A204.1 (cell line): Measurements from ENCODE around the gene SLC35A5.

Source experiments
- FAIRE-seq: peaks from 2 replicates; lab custom pipeline; 2012; peaks lifted over from hg19 to GRCh38; lab: Jason Lieb, UNC

The SLC35A5 gene

GRCh38 chr3:112572701-112573100, 10.9 kb downstream of the SLC35A5 start:
- FAIRE-seq, result no peak

DNA sequence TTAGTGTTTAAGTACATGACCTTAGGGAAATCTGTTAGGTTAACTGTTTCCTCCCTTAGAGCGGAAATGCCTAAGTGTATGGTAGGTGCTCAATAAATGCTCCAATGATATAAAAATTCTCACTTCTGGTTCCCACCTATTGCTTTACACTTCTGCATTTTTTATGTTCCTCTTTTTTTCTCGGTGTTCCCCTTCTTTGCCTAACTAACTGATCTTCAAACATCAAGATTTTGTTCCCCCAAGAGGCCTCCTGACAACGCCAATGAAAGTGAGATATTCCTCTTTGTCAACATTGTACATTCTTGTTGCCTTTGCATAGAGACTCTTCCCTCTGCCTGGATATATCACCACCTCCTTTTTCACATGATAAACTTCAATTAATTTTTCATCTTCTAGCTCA, 17.4 kb downstream of the SLC35A5 start:
- FAIRE-seq, result no peak

GRCh38 chr3:112579697-112580096, 17.9 kb downstream of the SLC35A5 start:
- FAIRE-seq, result no peak

DNA sequence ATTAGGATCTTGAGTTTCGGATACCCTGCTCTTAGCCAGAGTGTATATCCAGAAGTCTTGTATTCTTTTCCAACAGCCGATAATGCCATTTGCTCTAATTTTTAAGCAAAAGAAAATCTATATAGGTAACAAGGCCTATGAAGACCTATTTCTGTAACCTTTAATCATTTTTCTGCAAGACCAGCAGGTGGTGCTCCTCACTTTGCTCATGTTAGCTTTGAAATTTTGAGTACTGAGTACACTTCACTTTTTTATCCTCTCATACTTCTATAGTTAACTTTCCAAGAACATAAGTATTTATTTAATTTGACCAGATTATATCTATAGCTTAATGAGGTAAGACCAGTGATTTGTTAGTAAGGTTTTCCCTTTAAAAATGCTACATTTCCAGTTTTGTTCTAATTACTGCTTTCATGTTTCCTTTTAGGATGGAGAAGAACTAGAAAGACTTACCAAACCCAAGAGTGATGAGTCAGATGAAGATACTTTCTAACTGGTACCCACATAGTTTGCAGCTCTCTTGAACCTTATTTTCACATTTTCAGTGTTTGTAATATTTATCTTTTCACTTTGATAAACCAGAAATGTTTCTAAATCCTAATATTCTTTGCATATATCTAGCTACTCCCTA, 20.5 kb downstream of the SLC35A5 start:
- FAIRE-seq, result peak; percentile 93

DNA sequence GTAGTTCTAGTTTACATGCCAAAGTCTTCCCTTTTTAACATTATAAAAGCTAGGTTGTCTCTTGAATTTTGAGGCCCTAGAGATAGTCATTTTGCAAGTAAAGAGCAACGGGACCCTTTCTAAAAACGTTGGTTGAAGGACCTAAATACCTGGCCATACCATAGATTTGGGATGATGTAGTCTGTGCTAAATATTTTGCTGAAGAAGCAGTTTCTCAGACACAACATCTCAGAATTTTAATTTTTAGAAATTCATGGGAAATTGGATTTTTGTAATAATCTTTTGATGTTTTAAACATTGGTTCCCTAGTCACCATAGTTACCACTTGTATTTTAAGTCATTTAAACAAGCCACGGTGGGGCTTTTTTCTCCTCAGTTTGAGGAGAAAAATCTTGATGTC, 21.3 kb downstream of the SLC35A5 start:
- FAIRE-seq, result no peak

DNA sequence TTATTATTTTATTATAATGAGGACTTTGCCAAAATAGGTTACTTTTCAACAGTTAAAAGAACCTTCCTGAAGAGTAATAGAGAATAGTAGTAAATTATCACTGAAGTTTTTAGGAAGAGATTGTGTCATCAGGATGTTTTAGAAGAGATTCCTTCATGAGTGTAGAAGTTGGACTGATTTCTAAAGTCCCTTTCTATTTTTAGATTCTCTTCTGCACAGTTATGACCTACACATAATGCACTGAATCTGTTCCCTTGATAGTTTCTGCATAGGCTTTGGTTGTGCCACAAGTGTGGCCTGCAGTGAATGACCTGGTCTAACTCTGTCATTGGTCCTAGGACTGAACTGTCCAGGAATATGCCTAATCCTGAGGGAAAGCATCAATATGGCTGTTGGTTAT, 23.9 kb downstream of the SLC35A5 start:
- FAIRE-seq, result no peak

DNA sequence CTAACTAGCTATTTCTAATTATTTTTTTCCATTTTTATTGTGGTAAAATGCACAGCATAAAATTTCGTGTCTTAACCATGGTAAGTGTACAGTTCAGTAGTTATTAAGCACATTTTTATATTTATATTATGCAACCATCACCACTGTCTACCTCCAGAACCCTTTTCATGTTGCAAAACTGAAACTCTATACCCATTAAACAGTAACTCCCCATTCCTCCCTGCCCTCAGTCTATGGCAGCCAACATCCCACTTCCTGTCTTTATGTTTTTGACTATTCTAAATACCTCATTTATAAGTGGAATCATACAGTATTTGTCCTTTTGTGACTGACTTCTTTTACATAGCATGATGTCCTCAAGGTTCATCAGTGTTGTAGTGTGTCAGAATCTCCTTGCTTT, 25.5 kb downstream of the SLC35A5 start:
- no peak for FAIRE-seq

DNA sequence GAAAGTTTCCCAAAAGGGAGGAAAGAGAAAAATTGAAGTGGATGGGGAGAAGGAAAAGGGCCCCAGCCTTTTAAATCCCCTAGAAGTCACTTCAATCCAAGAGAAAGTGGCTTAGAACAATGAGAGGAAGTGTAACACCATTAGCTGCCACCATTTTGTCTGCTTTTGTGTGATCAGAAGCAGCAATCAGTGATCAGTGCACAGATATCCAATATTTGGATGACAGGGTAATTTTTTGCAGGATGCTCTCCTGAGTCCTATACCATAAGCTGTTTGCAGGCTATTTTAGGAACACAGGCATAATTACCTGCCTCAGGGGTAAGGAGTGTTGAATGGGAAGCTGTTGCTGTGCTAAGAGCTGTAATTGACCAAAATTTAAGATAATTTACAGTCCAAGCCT, 31.4 kb downstream of the SLC35A5 start:
- FAIRE-seq, result no peak

DNA sequence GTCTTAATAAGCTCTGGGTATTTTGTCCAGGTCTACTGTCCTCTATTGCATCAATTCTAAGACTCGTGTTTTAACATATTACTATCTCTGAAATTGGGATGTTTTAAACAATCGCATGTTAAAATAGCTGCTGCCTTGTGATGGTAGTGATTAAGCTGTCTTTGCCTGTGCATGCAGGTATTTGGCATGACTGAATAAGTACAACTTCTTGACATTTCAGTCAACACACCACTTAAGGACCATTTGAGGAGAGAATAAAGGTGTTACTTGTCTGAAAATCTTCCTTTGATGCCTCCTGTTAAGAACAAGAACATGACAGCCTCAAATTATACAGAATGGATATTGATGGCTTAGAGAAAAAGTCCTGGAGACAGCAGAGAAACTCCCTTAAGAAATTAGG, 33.0 kb downstream of the SLC35A5 start:
- FAIRE-seq, result no peak

DNA sequence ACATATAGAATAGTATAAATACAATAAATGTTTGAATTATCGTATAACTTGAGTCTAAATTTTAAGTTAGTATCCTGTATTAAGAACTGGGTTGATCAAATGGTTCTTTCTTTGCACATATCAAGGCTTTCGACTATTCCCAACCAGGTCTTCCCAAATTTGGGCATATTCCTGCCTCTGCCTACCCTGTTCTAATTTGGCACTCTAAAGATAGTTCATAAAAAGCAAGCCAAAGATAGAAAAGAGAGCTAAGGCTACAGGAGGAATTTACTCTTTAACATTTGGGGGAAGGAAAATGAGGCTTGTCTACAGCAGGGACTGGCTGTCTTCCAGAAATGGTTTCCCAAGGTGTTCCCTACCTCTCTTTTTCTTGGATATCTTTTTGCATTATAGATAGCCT, 36.1 kb downstream of the SLC35A5 start:
- FAIRE-seq, result no peak

DNA sequence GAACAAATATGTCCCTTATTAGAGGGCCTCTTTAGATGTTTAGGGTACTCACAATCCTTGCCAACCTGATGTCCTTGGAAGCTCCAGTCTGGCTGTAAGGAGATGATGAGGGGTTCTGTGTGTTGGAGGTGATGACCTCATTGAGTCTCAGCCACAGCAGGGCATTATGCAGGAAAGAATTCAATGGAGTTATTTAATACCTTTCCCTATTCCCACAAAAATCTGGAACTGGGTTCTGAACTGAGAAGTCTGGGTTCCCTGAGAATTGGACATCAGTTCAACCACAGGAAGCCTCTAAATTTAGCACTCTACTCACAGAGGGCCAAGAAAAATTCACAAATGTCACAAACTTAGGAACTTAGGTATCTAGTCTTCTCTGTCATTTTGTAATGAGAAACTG, 36.9 kb downstream of the SLC35A5 start:
- no peak for FAIRE-seq

GRCh38 chr3:112602217-112602838, 40.5 kb downstream of the SLC35A5 start:
- no peak for FAIRE-seq

GRCh38 chr3:112604536-112604935, 42.7 kb downstream of the SLC35A5 start:
- no peak for FAIRE-seq

DNA sequence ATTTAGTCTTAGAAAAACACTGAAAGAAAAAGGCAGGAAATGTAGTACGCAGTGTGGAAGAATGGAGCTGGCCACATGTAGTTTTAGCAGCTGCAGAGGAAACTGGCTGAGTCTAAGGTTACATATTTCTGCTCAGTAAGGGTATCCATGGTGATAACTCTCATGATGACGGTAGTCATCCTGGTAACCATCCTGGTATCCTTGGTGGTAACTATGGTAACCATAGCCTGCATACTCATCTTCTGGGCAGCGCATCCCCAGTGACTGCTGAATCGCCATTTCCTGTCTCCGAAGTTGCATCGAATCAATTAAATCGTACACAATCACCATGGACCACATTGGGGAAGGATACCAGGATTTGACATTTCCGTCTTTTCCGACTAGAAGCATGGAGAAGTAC, 43.4 kb downstream of the SLC35A5 start:
- FAIRE-seq, result no peak

GRCh38 chr3:112606098-112606497, 44.3 kb downstream of the SLC35A5 start:
- FAIRE-seq, result no peak

GRCh38 chr3:112607863-112608262, 46.0 kb downstream of the SLC35A5 start:
- FAIRE-seq, result no peak

DNA sequence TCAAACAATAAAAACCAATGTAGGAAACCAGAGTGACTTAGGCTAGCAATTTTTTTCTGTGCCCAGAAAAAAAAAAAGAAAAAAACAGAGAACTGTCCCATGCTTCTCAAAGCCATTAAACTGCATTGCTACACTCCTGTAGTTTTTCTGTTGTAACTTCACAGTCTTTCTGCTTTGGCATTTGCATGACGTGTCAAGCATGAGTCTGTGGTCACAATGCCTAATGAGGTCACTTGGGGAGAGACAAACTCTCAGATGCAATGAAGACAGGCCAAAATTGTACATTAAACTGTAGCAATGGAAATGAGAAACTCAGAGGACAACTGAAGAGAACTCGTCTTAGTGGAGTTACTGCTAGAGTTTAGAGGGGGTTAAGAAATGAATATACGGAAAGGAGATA, 48.3 kb downstream of the SLC35A5 start:
- FAIRE-seq, result no peak

DNA sequence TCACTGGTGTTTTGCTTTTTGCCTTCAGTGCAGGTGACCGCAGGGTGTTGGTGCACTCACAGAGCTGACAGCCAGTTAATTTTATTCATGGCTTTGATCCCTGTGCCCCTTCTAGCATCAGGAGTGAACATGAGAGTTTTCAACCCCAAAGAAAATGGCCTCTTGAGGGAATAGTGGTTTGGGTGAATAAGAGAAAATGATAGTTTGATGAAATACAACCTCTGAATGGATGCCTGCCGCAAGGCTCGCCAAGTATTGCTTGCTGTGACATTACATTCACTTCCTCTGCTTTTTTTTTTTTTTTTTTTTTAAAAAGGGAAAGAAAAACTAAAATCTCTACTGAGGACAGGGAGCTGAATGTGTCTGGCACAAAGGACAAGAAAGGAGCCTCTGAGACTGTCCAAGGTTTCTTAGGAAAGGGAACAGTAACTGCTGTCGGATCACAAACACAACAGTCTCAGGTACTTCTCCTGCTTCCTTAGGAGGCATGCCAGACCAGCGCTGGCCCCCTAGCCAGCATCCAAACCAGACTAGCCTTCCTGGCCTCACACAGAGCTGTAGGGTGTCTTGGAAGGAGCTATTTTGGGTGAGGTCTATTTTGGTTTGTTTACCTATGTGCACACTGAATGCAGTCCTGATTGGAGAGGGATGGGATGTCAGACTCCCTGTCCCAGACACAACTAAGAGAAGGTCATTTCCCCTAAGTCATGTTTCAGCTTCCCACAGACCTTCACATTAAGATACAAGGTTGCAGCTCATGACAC, 50.1 kb downstream of the SLC35A5 start:
- no peak for FAIRE-seq

DNA sequence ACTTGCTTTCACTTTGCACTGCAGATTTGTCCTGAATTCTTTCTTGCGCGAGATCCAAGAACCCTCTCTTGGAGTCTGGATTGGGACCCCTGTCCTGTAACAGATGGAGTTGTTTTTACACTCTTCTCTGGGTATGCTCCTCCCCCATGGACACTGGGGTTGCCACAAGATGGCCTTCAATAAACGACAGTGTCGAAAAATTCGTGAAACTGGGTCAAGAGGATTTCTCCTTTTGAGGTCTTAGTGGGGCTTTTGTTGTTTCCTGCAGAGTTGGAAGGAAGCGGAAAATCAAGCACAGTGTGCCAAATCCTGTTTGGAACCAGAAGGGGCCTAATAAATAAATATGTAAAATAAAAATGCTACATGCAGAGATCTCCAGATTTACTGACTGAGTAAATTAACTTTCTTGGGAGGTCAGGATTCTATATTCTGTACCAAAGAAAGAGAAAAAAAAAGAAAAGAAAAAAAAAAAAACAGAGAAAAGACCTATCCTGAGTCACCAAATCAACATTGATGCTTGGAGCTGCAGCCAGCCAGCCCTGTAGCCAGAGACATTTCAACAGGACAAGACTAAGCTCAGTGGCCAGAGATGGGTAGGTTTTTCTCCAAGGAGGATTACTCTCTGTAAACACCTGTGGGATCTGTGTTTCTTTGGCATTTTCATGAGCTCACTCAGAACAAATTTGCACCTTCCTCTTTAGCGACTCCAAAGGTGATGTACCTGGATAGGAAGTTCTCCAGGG, 54.3 kb downstream of the SLC35A5 start:
- no peak for FAIRE-seq

GRCh38 chr3:112617285-112617684, 55.4 kb downstream of the SLC35A5 start:
- FAIRE-seq, result no peak

GRCh38 chr3:112619295-112619694, 57.5 kb downstream of the SLC35A5 start:
- FAIRE-seq, result no peak

- FAIRE-seq, result no peak
These were observed 61.4 kb downstream of the SLC35A5 start for GRCh38 chr3:112623213-112623612.

GRCh38 chr3:112623717-112624116, 61.9 kb downstream of the SLC35A5 start:
- no peak for FAIRE-seq
